WERI-Rb-1 (cell line): Measurements from ENCODE around the gene ERVW-1.

Experiments used
- DNase-seq: peaks from one replicate; pipeline ENCODE4 v3.0.0-alpha.2; 2020
- H3K27ac ChIP-seq: fragments of 250-450 bp; sonication (Bioruptor Pico); 2 replicates; pipeline ENCODE4 v1.5.1; 2020; ENCODE audit warnings: mild to moderate bottlenecking, moderate library complexity
- H3K27me3 ChIP-seq: fragments of 250-450 bp; sonication (Bioruptor Pico); 2 replicates; pipeline ENCODE4 v1.5.1; 2021; ENCODE audit warnings: mild to moderate bottlenecking, low read depth, moderate library complexity; ENCODE audit not compliant: insufficient read depth, severe bottlenecking
- H3K36me3 ChIP-seq: fragments of 250-450 bp; sonication (Bioruptor Pico); 2 replicates; pipeline ENCODE4 v1.5.1; 2020; ENCODE audit warnings: mild to moderate bottlenecking, moderate library complexity
- H3K4me3 ChIP-seq: 2 replicates; pipeline ENCODE4 v1.5.1; 2011; ENCODE audit warnings: low read depth, mild to moderate bottlenecking, control low read depth, low read length
- H3K9me3 ChIP-seq: fragments of 250-450 bp; sonication (Bioruptor Pico); 2 replicates; pipeline ENCODE4 v1.5.1; 2021; ENCODE audit warnings: mild to moderate bottlenecking, moderate library complexity; ENCODE audit not compliant: severe bottlenecking
- CTCF ChIP-seq: IDR thresholded peaks from 2 replicates; pipeline ENCODE4 v1.5.1; 2011; ENCODE audit warnings: low read depth, mild to moderate bottlenecking, control low read depth, inconsistent platforms, low read length

The ERVW-1 gene

DNA sequence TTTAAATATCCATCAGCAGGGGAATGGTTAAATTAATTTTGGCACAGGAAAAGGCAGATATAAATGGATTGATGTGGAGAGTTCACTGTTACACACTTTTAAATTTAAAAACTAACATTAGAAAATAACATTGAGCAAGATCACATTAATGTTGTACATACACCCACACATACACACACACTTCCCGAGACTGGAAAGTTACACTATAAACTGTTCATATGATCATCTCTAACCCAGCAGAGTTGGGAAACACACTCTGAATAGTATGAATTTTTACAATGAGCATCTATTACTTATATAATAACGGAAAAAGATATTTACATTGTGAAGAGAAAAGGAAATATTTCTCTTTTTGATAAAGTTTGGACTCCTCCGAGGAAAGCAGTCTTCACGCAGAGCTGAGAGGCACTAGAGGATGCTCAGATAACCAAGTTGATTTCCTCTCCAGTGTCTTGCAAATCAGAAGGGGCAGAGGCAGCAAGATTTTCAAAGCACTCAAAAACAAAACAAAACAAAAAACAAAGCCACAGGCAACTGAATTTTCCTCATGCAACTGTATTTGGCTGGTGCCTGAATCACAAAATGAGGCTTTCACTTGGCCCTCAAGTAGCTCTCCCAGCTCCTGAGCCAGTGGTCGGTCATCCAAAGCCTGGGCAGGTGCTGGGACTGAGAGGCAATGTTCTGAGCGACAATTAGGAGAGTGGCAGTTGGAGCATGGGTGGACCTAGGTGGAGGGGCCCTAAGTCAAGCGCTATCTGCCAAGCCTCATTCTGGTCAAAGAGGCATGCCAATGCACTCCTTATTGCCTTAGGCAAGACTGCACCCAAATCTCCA, 40.9 kb downstream of the ERVW-1 start:
- H3K9me3 ChIP-seq, result no peaks in the 10 kb centered on the region
- H3K36me3 ChIP-seq, result no peaks in the 10 kb centered on the region
- no peak overlapping the region for H3K4me3 ChIP-seq
- no peaks in the 10 kb centered on the region for H3K27me3 ChIP-seq
- no peak for DNase-seq
- no peak for TF ChIP-seq CTCF
- no peak overlapping the region for H3K27ac ChIP-seq

GRCh38 chr7:92435542-92435941, 42.2 kb downstream of the ERVW-1 start:
- DNase-seq, result no peak
- H3K27ac ChIP-seq, result no peak overlapping the region
- no peaks in the 10 kb centered on the region for H3K36me3 ChIP-seq
- H3K27me3 ChIP-seq, result no peaks in the 10 kb centered on the region
- TF ChIP-seq CTCF, result no peak
- H3K9me3 ChIP-seq, result no peaks in the 10 kb centered on the region
- H3K4me3 ChIP-seq, result no peak overlapping the region

DNA sequence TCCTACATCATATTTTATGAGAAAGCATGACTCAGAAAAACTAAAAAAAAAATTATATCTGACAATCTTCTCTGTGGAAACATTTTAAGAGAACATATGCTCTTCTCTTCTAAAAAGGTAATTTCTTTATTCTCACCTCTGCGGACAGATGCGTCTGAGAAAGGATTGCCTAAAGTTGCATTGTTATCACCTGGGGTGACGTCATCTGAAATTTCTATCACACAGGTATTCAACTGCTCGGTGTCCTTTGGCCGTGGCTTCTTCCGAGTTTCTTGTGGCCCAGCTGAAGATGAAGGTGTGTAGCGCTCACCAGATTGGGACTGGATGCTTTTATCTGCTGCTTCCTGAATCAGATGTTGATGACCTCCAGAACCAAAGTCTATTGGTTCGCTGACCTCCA, 44.7 kb downstream of the ERVW-1 start:
- Histone ChIP-seq H3K4me3 (no peak overlapping the region), H3K27me3 (no peaks in the 10 kb centered on the region), H3K9me3 (no peaks in the 10 kb centered on the region), H3K27ac (no peak overlapping the region), H3K36me3 (no peaks in the 10 kb centered on the region)
- TF ChIP-seq CTCF, result no peak
- DNase-seq, result no peak

DNA sequence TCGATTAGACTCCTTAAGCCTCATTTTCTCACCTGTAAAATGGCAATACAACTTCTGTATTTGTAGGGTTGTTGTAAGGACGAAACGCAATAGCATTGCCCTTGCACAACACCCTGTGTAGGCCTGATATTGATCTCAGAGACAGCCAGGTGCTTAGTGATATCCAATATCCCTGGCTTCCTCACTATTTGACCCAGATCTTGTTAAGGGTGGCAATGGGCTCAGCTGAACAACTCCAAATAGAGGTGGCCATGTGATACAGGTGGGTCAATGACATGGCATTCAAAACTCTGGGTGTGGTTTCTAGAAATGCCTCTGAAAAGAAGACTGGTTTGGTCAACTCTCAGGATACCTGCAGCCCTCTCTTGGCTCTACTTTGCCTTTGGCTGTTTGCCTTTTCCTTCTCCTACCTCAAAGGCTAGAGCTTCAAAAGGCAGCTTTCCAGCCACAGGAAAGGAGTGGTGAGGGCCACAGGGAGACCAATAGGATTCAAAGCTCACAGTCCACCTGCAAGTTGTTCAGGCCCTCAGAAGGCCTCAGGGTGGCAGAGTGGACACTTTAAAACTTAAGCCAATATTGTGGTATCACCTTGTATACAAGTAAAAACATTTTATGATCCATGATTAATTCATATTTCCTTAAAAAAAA, 45.3 kb downstream of the ERVW-1 start:
- no peak for DNase-seq
- no peaks in the 10 kb centered on the region for H3K36me3 ChIP-seq
- no peaks in the 10 kb centered on the region for H3K9me3 ChIP-seq
- H3K4me3 ChIP-seq, result no peak overlapping the region
- H3K27ac ChIP-seq, result no peak overlapping the region
- H3K27me3 ChIP-seq, result no peaks in the 10 kb centered on the region
- no peak for TF ChIP-seq CTCF

- DNase-seq, result no peak
- Histone ChIP-seq H3K36me3 (no peaks in the 10 kb centered on the region), H3K9me3 (no peaks in the 10 kb centered on the region), H3K4me3 (no peak overlapping the region), H3K27me3 (no peaks in the 10 kb centered on the region), H3K27ac (no peak overlapping the region)
- no peak for TF ChIP-seq CTCF
These were observed 50.6 kb downstream of the ERVW-1 start for GRCh38 chr7:92427193-92427592.
